Smooth muscle cell (in vitro differentiated cells): Measurements from ENCODE around the gene TPPP2. TPM values are rescaled to one million over a fixed set of nuclear protein-coding genes. Genes with fewer than 3 reads are reported as not detected.

Experiments
- DNase-seq: peaks from one replicate; lab custom pipeline; 2025; ENCODE audit not compliant: unreplicated experiment; lab: John Stamatoyannopoulos, UW
- H2AFZ ChIP-seq: fragments of 200-600 bp; sonication (generic); 2 replicates; pipeline ENCODE4 v1.6.0; 2016; ENCODE audit warnings: antibody characterized with exemption, low read depth, mild to moderate bottlenecking
- H3F3A ChIP-seq: fragments of 200-600 bp; sonication (generic); 2 replicates; pipeline ENCODE4 v1.6.0; 2017; ENCODE audit warnings: antibody characterized with exemption, low read depth
- H3K27ac ChIP-seq: fragments of 200-600 bp; sonication (generic); 2 replicates; pipeline ENCODE4 v1.5.1; 2016; ENCODE audit warnings: low read depth, mild to moderate bottlenecking
- H3K27me3 ChIP-seq: fragments of 200-600 bp; sonication (generic); 2 replicates; pipeline ENCODE4 v1.6.1; 2016; ENCODE audit warnings: low read depth, mild to moderate bottlenecking
- H3K36me3 ChIP-seq: fragments of 200-600 bp; sonication (generic); 2 replicates; pipeline ENCODE4 v1.5.1; 2016; ENCODE audit warnings: low read depth
- H3K4me1 ChIP-seq: fragments of 200-600 bp; sonication (generic); 2 replicates; pipeline ENCODE4 v1.5.1; 2016; ENCODE audit warnings: low read depth
- H3K4me2 ChIP-seq: fragments of 200-600 bp; sonication (generic); 2 replicates; pipeline ENCODE4 v1.6.0; 2016; ENCODE audit warnings: mild to moderate bottlenecking
- H3K4me3 ChIP-seq: fragments of 200-600 bp; sonication (generic); 2 replicates; pipeline ENCODE4 v1.5.1; 2016; ENCODE audit warnings: mild to moderate bottlenecking
- H3K79me2 ChIP-seq: fragments of 200-600 bp; sonication (generic); 2 replicates; pipeline ENCODE4 v1.6.0; 2016; ENCODE audit warnings: low read depth, mild to moderate bottlenecking
- H3K9ac ChIP-seq: fragments of 200-600 bp; sonication (generic); 2 replicates; pipeline ENCODE4 v1.6.0; 2016; ENCODE audit warnings: low read depth
- H3K9me3 ChIP-seq: fragments of 200-600 bp; sonication (generic); replicated peaks from 2 replicates; pipeline ENCODE4 v1.5.1; 2016; ENCODE audit warnings: low read depth
- H4K20me1 ChIP-seq: fragments of 200-600 bp; sonication (generic); 2 replicates; pipeline ENCODE4 v1.6.0; 2016; ENCODE audit warnings: low read depth
- WGBS: methylation state at CpG from one replicate; pipeline ENCODE4 v1.1.7; 2016; ENCODE audit warnings: low lambda C conversion rate; 5-methylcytosine and 5-hydroxymethylcytosine counted together
- polyA plus RNA-seq: library from polyadenylated mRNA; unstranded; fragments of >200 nt; fragmentation: Nextera tagmentation; extraction: Ambion mirVana; gene quantifications from 2 replicates; pipeline ENCODE4 v1.2.1, GENCODE V29; 2016
- total RNA-seq: library from RNA; depleted of rRNA; stranded (reverse); fragments of >200 nt; gene quantifications from 2 replicates; pipeline ENCODE4 v1.2.3, GENCODE V29; 2014
- TF ChIP-seq, protein P1 (sequence below): fragments of 200-600 bp; sonication (generic); IDR thresholded peaks from 2 replicates; pipeline ENCODE4 v1.5.1; 2017; ENCODE audit warnings: borderline replicate concordance, mild to moderate bottlenecking, antibody characterized with exemption; ENCODE audit not compliant: insufficient read depth, poor library complexity, severe bottlenecking

The TPPP2 gene
- total and polyA plus RNA-seq, 2 experiments from 2014 or later, result 0.70 TPM; not detected in 1

DNA sequence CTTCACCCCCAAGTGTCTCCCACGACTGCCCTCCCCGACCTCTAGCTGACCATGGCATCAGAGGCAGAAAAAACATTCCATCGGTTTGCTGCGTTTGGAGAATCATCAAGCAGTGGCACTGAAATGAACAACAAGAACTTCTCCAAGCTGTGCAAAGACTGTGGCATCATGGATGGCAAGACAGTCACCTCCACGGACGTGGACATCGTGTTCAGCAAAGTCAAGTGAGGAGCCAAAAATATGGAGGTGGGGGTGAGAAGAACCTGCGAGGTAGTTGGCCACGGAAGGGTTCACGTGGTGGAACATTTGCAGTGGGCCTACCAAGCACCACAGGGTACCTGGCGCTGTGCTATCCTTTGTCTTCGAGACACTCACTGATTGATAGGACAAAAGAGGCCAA, 514 bp downstream of the TPPP2 start:
- Histone ChIP-seq H3K79me2 (no peaks in the 10 kb centered on the region), H3F3A (peaks cover 20% of the 10 kb centered on the region), H4K20me1 (no peaks in the 10 kb centered on the region), H3K4me3 (no peak overlapping the region), H3K27ac (no peak overlapping the region), H3K9ac (no peak overlapping the region), H2AFZ (no peak overlapping the region), H3K27me3 (no peaks in the 10 kb centered on the region), H3K4me1 (no peaks in the 10 kb centered on the region), H3K9me3 (no peaks in the 10 kb centered on the region), H3K36me3 (no peaks in the 10 kb centered on the region), H3K4me2 (no peak overlapping the region)
- no peak for DNase-seq
- 92% methylated on average over 12 of the region's 12 CpGs for WGBS
- TF ChIP-seq, protein P1, sequence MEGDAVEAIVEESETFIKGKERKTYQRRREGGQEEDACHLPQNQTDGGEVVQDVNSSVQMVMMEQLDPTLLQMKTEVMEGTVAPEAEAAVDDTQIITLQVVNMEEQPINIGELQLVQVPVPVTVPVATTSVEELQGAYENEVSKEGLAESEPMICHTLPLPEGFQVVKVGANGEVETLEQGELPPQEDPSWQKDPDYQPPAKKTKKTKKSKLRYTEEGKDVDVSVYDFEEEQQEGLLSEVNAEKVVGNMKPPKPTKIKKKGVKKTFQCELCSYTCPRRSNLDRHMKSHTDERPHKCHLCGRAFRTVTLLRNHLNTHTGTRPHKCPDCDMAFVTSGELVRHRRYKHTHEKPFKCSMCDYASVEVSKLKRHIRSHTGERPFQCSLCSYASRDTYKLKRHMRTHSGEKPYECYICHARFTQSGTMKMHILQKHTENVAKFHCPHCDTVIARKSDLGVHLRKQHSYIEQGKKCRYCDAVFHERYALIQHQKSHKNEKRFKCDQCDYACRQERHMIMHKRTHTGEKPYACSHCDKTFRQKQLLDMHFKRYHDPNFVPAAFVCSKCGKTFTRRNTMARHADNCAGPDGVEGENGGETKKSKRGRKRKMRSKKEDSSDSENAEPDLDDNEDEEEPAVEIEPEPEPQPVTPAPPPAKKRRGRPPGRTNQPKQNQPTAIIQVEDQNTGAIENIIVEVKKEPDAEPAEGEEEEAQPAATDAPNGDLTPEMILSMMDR, result no peak

DNA sequence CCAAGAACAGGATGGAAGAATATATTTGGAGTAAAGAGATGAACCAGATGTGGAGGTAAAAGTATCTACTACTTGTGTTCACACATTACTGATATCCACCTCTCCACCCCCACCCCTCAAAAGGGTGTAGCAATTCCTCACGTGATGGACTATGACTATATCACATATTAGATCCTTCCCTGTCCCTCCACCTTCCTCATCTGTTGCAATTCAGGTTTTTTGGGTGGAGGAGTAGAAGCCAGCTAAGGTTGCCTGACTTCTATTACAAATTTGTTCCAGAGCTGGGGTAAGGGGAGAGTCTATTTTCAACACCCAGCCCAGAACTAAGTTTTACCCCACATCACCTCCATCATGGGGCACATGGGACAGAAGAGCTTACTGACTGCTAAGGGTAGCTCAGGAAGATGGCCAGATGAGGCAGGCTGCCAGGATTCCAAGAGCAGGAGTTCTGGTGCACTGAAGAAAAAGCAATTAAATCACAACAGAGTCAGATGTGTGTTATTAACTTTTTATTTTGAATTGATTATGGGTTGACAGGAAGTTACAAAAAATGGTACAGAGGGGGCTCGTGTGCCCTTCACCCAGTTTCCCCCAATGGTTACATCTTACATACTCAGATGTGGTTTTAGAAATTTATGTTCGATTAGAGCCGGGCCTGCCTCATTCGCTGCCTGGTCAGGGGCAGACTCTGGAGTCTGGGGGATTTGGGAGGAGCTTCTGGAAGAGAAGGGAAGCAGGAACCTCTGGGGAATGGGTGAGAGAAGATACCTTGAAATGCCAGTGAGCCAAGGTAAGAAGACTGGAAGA, 2.5 kb downstream of the TPPP2 start:
- H3K27me3 ChIP-seq, result no peaks in the 10 kb centered on the region
- H3K9ac ChIP-seq, result no peak overlapping the region
- DNase-seq, result no peak
- peaks cover 11% of the 10 kb centered on the region for H3F3A ChIP-seq
- H3K79me2 ChIP-seq, result no peaks in the 10 kb centered on the region
- H3K4me1 ChIP-seq, result no peaks in the 10 kb centered on the region
- 90% methylated on average over 5 of the region's 5 CpGs for WGBS
- no peak overlapping the region for H3K4me2 ChIP-seq
- H4K20me1 ChIP-seq, result no peaks in the 10 kb centered on the region
- no peak overlapping the region for H3K27ac ChIP-seq
- no peak overlapping the region for H2AFZ ChIP-seq
- TF ChIP-seq, protein P1, result no peak
- H3K9me3 ChIP-seq, result no peaks in the 10 kb centered on the region
- H3K4me3 ChIP-seq, result no peak overlapping the region
- no peaks in the 10 kb centered on the region for H3K36me3 ChIP-seq

DNA sequence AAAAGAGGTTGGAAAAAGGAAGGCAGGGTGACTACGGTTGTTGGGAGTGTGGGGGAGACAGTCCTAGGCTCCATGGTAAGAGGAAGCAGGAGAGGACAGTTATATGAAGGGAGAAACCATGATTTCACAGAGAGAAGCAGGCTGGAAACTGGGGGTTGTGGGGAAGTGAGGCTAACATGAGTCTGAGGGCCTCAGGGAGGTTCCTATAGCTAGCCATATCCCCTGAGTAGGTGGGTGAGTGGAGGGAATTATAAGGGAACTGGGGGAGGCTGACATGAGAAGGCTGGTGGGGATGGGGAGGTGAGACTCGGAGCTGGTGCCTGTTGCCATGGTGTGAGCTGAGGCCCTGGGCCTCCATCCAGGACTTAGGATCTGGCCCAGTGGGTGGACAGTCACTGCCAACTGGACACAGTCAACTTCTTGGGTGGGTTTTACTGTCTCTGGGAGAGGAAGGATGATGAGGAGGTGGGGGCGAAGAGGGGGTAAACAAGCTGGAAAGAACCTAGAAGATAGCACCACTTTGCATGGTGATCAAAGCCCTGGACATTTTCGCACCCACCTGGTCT, 3.2 kb downstream of the TPPP2 start:
- no peaks in the 10 kb centered on the region for H3K4me1 ChIP-seq
- no peak overlapping the region for H3K4me3 ChIP-seq
- no peak overlapping the region for H3K27ac ChIP-seq
- TF ChIP-seq, protein P1, result no peak
- H3K36me3 ChIP-seq, result no peaks in the 10 kb centered on the region
- H3K4me2 ChIP-seq, result no peak overlapping the region
- DNase-seq, result no peak
- no peaks in the 10 kb centered on the region for H4K20me1 ChIP-seq
- WGBS, result 93% methylated on average over 4 of the region's 4 CpGs
- H3F3A ChIP-seq, result peaks cover 6% of the 10 kb centered on the region
- H3K79me2 ChIP-seq, result no peaks in the 10 kb centered on the region
- no peaks in the 10 kb centered on the region for H3K9me3 ChIP-seq
- H3K27me3 ChIP-seq, result no peaks in the 10 kb centered on the region
- no peak overlapping the region for H3K9ac ChIP-seq
- no peak overlapping the region for H2AFZ ChIP-seq
